Measurements from ENCODE around the gene CXCR1. TPM values are rescaled to one million over a fixed set of nuclear protein-coding genes. Genes with fewer than 3 reads are reported as not detected.

The CXCR1 gene
- total RNA-seq, 1 experiment from 2014 or later, result not detected

GRCh38 chr2:218202266-218202665 lies 35.5 kb upstream of the CXCR1 start:
- Mint-ChIP-seq H3K27ac (no peak overlapping the region), H3K36me3 (ENCODE audit: insufficient read depth in 1 of 3, low read depth in 3 of 3) (no peaks in the 10 kb centered on the region), H3K4me3 (no peak overlapping the region), H3K9me3 (no peaks in the 10 kb centered on the region), H3K27me3 (ENCODE audit: low read depth) (peaks cover 20% of the 10 kb centered on the region), H3K4me1 (no peaks in the 10 kb centered on the region)
- no peak overlapping the region for H2BK12ac ChIP-seq (ENCODE audit: insufficient read length, low read depth, low read length)
- H3K27ac ChIP-seq (ENCODE audit: insufficient read length, low read depth, low read length), result no peak overlapping the region
- no peak overlapping the region for H3K9ac ChIP-seq (ENCODE audit: extremely low read depth, insufficient read length, low read length)
- H3K79me1 ChIP-seq (ENCODE audit: insufficient read depth, low read depth, low read length, poor library complexity, severe bottlenecking), result no peaks in the 10 kb centered on the region
- WGBS (ENCODE audit: extremely low coverage, insufficient read length, low lambda C conversion rate), result no CpG with 5 or more reads among the region's 3 CpGs
- no peak overlapping the region for H2BK5ac ChIP-seq (ENCODE audit: insufficient read length, low read length)
- H3K56ac ChIP-seq (ENCODE audit: insufficient read length, low read depth, low read length), result no peak overlapping the region
- no peak overlapping the region for H4K5ac ChIP-seq (ENCODE audit: insufficient read length, low read depth, low read length)
- H3K4me2 ChIP-seq (ENCODE audit: insufficient read depth, insufficient read length, low read length), result no peak overlapping the region
- H2AK5ac ChIP-seq (ENCODE audit: insufficient read length, low read length), result no peak overlapping the region
- TF ChIP-seq, protein P1, sequence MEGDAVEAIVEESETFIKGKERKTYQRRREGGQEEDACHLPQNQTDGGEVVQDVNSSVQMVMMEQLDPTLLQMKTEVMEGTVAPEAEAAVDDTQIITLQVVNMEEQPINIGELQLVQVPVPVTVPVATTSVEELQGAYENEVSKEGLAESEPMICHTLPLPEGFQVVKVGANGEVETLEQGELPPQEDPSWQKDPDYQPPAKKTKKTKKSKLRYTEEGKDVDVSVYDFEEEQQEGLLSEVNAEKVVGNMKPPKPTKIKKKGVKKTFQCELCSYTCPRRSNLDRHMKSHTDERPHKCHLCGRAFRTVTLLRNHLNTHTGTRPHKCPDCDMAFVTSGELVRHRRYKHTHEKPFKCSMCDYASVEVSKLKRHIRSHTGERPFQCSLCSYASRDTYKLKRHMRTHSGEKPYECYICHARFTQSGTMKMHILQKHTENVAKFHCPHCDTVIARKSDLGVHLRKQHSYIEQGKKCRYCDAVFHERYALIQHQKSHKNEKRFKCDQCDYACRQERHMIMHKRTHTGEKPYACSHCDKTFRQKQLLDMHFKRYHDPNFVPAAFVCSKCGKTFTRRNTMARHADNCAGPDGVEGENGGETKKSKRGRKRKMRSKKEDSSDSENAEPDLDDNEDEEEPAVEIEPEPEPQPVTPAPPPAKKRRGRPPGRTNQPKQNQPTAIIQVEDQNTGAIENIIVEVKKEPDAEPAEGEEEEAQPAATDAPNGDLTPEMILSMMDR (conservative IDR thresholded peaks at IDR 0.05), result no peak
- H3K23ac ChIP-seq (ENCODE audit: insufficient read length, low read depth, low read length), result no peak overlapping the region
- no peak overlapping the region for H3K4ac ChIP-seq (ENCODE audit: low read depth, low read length)
- H2BK15ac ChIP-seq (ENCODE audit: low read depth, low read length), result no peak overlapping the region
- H3K23me2 ChIP-seq (ENCODE audit: insufficient read length, low read depth, low read length, poor library complexity, severe bottlenecking), result no peaks in the 10 kb centered on the region
- no peaks in the 10 kb centered on the region for H4K20me1 ChIP-seq (ENCODE audit: control insufficient read depth, insufficient read depth, insufficient read length)
- H2BK120ac ChIP-seq (ENCODE audit: low read depth, low read length, poor library complexity, severe bottlenecking), result no peak overlapping the region
- H3K18ac ChIP-seq (ENCODE audit: insufficient read length, low read depth, low read length), result no peak overlapping the region
- no peak overlapping the region for H2AFZ ChIP-seq (ENCODE audit: low read length)
- H3K9me3 ChIP-seq (ENCODE audit: control insufficient read depth, low read depth, low read length), result no peaks in the 10 kb centered on the region
- no peaks in the 10 kb centered on the region for H3K4me1 ChIP-seq (ENCODE audit: insufficient read depth, low read length)
- H3K79me2 ChIP-seq (ENCODE audit: insufficient read depth, low read length), result no peaks in the 10 kb centered on the region
- H3T11ph ChIP-seq (ENCODE audit: low read length), result no peak overlapping the region
- no peak overlapping the region for H4K91ac ChIP-seq (ENCODE audit: insufficient read length, low read depth, low read length)
- H2BK20ac ChIP-seq (ENCODE audit: low read depth, low read length, poor library complexity, severe bottlenecking), result no peak overlapping the region
- no peak for DNase-seq
- no peak overlapping the region for H4K8ac ChIP-seq (replicated peaks; ENCODE audit: insufficient read length, low read depth, low read length)
- 0 out of 2 replicates have a peak, but pooled peaks cover 2% of the 10 kb centered on the region for H3K27me3 ChIP-seq (ENCODE audit: insufficient read depth, low read length)
- no peak overlapping the region for H3K14ac ChIP-seq (ENCODE audit: insufficient read depth, low read length)

Measured in H9 (cell line).